T-helper 9 cell (primary cell): ENCODE data around the gene WSB1.

ENCODE experiments used
- DNase-seq: peaks from one replicate; pipeline ENCODE4 v3.0.0-alpha.2; 2020

Gene WSB1

DNA sequence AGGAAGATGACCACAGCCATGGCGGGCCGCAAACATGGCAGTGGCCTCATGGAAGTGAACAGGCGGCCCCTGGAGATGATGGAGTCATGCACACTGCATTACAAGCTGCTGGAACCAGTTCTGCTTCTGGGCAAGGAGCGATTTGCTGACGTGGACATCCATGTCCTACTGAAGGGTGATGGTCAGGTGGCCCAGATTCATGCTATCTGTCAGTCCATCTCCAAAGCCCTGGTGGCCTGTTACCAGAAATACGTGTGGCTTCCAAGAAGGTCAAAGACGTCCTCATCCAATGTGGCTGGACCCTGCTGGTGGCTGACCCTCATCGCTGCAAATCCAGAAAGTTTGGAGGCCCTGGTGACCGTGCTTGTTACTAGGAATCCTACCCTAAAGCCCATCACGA, 13.4 kb upstream of the WSB1 start:
- no peak for DNase-seq

DNA sequence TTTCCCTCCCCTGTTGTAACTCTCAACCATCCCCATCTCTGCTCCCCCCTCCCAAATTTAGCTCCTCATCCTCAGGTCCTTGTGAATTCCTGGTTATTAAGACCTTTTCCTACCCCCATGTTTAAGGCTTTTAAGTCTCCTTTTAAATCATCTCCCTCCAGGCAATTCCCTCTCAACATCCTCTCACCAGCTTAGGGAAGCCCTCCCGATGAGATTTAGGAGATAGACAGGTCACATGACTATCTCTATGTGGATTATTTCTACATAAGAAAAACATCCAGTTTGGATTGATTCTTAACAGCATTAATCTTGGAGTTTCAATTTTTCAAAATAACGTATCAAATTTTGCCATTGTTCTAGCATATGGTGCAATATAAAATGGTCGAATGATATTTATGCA, 12.5 kb upstream of the WSB1 start:
- DNase-seq = no peak

DNA sequence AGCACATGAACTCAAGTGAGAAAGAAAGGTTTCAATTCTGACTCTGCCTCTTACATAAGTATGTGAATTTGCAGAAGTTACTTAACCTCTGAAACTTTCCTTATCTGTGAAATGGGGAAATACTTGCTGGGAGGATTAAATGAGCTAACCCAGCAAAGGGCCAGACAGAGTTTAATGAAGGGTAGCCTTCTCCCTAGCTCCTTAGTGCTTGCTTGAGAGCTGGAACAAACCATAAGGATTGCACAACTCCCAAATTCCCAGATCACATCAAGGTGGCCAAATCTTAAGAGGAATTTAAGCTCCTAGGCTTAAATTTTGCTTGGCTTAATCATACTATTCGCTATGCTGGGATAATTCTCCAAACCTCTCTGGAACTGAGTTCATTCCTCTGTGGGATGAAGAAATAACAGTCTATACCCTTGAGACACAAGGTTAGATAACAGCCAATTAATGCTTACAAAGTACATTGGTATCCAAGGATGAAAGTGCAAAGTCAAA, 11.8 kb upstream of the WSB1 start:
- no peak for DNase-seq

DNA sequence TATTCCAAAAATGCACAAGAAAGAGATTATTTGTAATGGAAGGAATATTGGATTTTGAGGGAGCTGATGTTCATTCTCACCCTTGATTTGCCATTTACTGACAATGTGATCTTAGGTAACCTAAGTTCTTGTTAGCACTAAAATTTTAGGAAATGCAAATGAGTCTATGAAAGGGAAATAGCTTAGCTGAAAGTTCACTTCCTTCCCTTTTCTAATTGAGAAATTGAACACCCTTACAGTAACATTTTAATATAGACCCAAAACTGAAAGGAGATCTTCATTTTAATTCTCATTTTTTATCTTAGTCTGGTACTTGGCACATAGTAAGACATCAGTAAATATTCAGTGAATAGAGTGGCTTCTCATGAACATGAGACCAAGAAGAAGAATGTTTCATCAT, 10.9 kb upstream of the WSB1 start:
- no peak for DNase-seq

DNA sequence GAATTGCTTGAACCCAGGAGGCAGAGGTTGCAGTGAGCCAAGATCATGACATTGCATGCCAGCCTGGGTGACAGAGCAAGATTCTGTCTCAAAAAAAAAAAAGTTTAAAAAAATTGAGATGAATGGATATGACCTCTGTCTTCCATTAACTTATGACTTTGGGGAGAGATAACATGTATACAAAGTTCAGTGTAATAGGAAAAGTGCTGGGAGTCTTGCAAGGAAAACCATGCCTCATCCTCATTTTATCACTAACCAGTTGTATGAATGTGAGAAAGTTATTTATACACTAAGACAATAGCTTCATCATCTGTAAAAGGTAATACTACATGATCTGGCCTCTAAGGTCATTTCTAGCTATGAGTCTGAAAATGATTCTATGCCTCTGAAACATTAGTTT, 10.2 kb upstream of the WSB1 start:
- DNase-seq = no peak

DNA sequence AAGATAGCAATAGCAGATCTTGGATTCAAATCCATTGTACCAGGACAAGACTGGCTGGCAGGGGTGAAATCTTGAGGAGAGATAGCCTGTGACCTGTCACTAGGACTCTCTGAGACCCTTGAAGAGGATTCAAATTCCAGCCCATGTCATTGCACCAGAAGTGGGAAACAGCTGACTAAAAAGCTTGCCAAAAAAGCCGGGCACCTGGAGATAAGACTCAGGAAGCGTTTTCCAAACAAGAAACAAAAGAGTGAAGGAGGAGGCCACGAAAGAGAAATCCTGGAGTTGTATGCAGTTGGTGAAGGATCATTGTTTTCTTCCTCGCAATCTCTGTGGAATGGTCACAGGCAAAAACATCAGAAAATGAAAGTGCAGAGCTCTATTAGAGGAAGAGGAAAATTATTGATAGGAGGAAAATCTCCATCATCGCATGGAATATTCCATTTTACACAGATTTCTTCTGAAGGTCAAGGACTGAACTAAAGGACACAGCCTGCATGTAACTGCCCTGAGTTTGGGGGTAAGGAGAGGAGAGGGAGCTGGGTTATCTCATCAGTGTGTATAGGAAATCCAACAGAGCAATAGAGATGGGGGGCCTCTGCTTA, 9.0 kb upstream of the WSB1 start:
- DNase-seq = no peak

DNA sequence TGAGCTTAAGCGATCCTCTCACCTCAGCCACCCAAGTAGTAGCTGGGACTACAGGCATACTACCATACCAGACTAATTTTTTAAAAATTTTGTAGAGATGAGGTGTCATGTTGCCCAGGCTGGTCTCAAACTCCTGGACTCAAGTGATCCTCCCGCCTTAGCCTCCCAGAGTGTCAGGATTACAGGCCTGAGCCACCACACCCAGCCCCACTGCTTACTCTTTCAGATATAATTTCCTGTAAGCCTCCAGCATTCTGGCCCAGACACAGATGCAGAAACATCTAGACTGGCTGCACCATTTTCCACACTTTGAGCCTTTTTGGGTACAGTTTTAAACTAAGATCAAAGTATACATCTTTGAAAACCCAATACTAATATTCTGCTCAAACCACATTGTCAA, 8.4 kb upstream of the WSB1 start:
- no peak for DNase-seq

DNA sequence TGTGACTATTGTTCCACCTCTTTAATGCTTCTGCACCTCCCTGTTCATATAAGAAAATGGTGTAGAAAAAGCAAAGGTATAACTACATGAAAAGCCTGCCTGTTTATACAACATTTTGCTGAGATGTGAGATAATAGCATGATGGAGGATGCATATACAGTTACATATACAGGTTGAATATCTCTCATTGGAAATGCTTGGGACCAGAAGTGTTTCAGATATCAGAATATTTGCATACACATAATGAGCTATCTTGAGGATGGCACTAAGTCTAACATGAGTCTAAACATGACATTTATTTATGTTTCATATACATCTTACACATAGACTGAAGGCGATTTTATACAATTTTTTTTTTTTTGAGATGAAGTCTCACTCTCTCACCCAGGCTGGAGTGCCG, 5.7 kb upstream of the WSB1 start:
- no peak for DNase-seq

DNA sequence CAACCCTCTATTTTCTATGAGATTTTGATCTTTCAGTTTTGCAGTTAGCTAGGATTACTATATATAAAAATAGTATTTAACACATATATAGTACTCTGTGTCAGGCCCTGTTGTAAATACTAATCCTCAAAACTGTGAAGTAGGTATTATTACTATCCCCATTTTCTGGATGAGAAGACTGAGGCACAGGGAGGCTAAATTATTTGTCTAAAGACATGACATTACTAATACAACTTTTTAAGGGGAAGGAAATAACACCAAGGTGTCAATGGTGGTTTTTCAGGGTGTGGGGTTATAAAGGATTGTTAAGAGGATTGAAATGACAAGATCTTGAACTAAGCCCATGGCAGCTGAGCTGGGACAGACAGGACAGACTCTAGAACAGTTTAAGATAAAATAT, 4.1 kb upstream of the WSB1 start:
- DNase-seq = no peak

DNA sequence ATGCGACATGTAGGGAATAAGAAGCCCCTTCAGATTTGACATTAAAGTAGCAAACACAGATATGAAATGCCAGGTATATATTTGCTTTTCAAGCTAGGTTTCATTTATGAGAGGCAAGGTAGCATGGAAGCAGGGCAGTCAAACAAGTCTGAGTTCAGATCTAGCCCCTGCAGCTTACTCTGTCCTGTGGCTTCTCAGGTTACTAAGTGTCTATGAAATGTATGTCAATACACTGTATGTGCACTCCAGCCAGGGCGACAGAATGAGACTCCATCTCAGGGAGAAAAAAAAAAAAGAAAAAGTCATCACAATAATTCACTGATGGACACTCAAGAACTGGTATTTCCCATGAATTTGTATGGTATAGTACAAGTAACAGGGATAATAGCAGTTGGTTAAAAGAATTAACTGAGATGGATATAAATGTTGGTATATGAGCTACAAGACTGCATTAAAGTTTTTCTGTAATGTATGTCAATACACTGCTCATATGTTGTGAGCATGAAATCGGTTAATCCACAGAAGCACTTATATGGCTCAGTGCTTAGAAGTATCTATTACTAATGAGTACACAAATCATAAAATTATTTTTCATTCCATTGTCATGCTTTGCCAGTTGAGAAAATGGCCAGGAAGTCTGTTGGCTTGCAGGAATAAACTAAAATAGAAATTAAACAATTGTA, 2.9 kb upstream of the WSB1 start:
- no peak for DNase-seq

DNA sequence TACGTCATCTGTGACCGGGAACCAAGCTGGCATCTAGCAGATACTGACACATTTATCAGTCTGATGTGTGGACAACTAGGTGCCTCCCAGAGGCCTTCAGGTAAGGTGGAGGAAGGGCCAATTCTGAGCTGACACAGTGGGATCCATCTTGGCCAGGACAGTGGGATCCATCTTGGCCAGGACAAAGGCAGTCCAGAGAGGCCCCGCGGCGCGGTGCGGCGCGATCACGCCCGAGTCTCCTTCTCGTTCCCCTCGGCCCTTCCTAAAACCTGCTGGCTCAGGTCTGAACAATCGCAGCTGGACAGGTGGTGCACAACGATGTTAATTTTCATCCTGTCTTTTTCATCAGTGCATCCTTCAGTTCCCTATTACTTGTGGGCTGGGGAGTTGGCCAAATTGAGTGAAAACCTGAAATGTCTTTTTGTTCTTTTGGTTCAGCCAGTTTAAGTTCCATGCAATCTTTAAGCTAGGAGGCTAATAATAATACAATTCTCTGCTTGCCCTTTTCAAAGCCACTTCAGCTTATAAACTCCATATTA, 486 bp upstream of the WSB1 start:
- DNase-seq = no peak

DNA sequence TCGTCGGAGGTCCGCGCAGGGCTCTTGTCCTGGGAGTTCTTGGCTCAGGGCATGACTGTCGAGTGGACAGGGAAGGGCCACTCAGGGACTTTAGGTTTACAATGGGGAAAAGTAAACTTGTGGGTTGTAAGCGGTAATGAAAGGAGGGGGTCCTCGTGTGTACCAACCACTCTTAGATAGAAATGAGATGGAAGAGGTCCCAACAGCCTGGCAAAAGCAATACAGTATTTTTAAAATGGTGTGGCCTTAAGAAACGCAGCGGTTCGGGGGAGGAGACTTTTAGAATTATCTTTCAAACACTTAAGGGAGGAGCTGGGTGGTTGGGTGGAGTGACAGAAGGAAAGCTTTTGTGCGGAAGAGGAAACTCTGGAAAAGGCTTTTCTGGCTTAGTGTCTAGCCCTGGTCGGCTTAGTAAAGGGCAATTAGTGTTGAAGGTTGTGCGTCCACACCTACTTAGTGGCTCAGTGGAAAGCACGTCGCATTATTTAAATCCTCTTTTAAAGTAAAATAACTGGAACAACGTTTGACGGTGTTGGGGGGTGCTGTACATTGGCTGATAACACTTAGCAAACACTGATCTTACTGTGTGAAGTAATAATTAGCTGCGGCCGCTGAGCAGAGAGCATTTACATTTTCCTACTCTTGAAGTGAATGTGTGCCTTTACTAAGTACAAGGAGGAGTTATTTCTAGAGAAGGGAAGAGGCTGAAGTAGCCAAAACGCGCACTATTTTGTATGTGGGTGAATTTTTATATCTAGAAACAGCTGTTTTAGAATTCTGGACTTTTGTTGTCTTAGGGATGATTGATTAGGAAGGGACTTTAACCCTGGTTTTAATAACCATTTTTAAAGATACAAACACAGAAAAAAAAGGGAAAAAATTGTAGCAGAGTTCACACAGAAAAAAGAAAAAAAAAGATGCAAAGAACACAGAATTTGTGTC, 1.0 kb downstream of the WSB1 start:
- peak; percentile 16 for DNase-seq

DNA sequence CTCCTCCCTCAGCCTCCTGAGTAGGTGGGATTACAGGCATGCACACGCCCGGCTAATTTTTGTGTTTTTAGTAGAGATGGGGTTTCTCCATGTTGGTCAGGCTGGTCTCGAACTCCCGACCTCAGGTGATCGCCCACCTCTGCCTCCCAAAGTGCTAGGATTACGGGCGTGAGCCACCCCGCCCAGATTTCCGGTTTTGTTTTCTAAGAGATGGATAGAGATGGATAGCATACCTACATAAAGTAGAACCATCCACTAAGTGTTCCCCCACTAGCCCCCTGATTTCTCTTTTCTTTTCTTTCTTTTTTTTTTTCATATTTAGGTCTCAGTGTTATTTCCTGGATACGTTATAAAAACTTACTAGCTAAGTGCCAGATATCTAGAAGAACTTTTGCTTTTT, 2.0 kb downstream of the WSB1 start:
- no peak for DNase-seq

DNA sequence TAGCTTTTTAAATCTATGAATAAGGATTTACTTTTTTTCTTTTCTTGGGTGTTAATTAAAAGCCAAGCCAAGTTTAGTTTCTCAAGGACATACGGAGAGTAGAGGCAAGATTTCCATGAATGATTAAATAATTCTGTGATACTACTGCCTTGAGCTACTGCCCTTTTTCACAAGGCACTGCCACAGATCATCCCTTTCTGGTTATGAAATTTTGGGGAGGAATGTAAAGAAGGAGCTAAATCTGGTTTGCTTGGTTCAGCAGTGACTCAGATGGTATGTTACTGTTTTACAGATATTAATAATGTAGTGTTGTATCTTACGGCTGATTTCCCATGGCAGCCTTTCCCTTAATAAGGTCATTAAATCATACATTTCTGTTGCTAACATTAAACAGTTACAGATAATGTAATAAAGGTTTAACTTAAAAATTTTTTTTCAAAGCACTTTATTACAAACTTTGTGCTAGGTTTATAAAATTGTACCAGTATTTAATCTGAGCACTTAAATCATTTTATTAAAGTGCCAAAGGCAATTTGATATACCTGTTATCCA, 2.6 kb downstream of the WSB1 start:
- no peak for DNase-seq

DNA sequence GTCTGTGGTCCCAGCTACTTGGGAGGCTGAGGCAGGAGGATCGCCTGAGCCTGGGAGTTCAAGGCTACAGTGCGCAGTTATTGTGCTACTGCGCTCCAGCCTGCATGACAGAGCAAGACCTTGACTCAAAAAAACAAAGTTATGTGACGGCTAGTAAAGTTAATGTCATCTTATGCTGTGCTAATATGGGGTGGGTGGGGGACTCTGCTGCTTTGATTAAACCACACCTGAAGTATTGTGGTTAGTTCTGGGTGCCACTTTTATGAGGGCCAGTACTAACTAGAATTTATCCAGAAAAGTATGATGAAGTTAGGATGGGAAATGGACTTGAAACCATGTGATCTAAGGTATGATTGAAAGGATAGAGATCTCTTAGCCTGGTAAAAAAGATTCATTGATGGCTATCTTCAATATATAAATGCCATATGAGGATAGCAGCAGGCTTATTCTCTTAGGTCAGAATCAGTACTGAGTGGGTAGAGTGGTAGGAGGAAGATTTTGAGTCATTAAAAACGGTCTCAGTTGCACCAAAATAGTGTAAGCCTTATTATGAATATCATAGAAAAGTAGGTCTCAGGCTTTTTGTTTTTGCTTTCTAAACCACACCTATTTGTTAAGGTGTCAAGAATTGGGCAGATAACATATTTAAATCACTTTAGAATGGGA, 5.6 kb downstream of the WSB1 start:
- DNase-seq = no peak

DNA sequence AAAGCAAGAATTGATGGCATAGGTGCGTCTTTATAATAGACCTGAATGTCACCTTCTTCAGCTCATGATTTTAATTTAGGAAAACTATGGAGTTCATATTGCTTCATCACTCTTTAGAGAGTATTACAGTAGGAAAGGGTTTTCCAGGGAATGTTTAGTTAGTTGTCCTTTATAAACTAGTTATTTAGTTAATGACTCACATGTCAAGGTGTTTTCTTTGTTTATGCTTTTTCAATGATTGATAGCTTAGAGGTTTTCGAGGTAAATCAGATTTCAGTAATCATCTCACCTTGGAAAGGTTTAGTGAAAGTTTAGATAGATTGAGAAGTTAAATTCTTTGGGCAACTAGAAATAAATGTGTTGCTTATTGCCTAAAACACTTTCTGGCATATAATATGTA, 9.8 kb downstream of the WSB1 start:
- no peak for DNase-seq

DNA sequence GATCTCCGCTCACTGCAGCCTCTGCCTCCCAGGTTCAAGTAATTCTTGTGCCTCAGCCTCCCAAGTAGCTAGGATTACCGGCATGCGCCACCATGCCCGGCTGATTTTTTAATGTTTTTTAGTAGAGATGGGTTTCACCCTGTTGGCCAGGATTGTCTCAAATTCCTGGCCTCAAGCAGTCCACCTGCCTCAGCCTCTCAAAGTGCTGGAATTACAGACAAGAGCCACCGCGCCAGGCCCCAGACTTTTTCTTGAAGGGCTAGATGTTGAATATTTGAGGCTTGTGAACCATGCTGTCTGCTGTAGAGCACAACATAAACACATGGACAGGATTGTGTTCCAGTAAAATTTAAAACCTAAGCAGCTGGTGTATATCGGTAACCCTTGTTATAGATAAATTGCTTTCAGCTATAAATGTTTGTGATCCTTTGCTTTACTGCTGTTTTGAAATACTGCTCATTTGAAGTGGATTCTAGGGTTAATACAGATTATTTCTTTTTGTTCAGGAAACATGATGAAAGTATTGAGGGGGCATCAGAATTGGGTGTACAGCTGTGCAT, 12.4 kb downstream of the WSB1 start:
- no peak for DNase-seq

DNA sequence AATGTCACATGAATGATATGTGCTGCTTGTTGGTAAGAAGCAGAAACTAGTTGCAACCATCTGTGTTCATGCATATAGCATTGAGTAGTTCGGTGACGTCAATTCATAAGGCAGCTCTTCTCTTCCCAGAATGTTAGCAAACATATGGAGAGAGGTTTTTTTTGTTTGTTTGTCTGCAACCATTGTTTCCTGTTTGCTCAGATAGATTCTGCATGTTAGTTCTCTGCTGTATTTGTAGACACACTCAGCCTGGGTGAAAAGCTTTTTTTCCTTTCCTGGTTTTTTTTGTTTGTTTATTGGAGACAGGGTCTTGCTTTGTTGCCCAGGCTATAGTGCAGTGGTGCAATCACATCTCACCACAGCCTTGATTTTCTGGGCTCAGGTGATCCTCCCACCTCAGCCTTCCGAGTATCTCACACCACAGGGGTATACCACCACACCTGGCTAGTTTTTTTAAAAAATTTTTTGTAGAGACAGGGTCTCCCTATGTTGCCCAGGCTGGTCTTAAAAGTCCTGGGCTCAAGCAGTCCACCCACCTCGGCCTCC, 16.7 kb downstream of the WSB1 start:
- DNase-seq = no peak

DNA sequence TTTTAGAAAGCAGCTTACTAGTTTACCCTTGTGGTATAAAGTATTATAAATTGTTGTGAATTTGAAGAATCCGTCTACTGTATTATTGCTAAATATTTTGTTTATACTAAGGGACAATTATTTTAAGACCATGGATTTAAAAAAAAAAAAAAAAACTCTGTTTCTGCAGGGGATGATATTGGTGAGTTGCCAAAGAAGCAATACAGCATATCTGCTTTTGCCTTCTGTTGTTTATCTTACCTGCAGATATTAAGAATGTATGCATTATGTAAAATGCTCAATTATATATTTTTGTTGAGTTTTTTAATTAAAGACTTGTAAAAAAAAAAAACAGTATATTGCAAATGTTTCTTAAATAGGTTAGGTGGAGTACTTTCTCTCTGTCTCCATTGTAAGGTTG, 19.4 kb downstream of the WSB1 start:
- no peak for DNase-seq

DNA sequence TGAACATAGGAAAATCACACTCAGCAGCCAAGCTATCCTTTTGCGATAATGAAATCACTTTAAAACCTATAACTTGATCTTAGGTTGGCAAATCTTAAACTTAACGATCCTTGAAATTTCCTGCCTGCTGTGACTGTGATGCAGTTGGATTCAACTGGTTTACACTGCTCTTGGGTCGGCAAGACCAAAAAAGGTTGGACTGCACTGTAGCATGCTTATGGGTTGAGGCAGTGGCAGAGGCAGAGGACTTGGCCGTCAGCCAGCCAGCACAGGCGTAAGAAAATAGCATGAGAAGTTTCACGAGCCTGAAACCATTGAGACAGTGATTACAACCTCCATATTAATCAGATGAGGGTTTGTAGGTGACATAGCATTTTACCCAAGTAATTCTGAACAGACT, 21.4 kb downstream of the WSB1 start:
- no peak for DNase-seq

DNA sequence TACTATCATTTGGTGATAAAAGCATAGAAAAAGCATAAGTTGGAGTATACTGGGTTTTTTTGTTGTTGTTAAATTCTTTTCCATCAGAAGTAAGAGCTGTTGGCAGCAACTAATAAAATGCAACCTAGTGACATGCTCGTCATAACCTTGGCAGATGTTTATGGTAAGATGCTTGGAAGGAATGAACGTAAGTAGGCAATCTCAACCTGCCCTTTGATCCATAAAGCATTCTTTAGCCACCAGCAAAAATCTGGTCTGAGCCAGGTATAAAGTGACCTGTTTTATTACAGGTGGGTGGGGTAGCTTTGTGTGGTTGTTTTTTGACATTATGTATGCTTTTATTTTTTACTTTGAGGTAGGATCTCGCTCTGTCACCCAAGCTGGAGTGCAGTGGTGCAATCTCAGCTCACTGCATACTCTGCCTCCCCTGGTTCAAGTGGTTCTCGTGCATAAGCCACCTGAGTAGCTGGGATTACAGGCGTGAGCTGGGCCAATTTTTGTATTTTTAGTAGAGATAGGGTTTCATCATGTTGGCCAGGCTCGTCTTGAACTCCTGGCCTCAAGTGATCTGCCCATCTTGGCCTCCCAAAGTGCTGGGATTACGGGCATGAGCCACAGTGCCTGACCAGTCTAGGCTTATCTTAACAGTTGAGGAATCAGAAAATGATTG, 22.0 kb downstream of the WSB1 start:
- DNase-seq = no peak
